ENCODE data around the gene NCAN.
A peak's percentile ranks its signal among the peaks of the same experiment; 100 is the strongest.
"Not testable (repeated sequence)": the region's sequence is repeated elsewhere in the genome, so short reads cannot be mapped to it uniquely, and the experiment has no call there.

Gene NCAN

GRCh38 chr19:19215792-19216191 lies 4.0 kb downstream of the NCAN start:
- TF ChIP-seq CTCF (IDR thresholded peaks at IDR 0.05; ENCODE audit: low read depth, low read length), result no peak
- no peak for DNase-seq (ENCODE audit: low read depth in 2 of 2)
- H3K4me3 ChIP-seq (replicated peaks in 1 of 2; ENCODE audit: low read depth in 2 of 2, low read length in 2 of 2), result no peak overlapping the region

GRCh38 chr19:19217099-19217498 lies 5.3 kb downstream of the NCAN start:
- TF ChIP-seq CTCF (IDR thresholded peaks at IDR 0.05; ENCODE audit: low read depth, low read length), result peak; percentile 7

GRCh38 chr19:19218911-19219310 lies 7.2 kb downstream of the NCAN start:
- TF ChIP-seq CTCF (IDR thresholded peaks at IDR 0.05; ENCODE audit: low read depth, low read length), result no peak
- H3K4me3 ChIP-seq (replicated peaks in 1 of 2; ENCODE audit: low read depth in 2 of 2, low read length in 2 of 2), result no peak overlapping the region
- DNase-seq (ENCODE audit: low read depth in 2 of 2), result no peak

More at GRCh38 chr19:19217099-19217498, 5.3 kb downstream of the NCAN start:
- DNase-seq (ENCODE audit: low read depth in 2 of 2), result peak; percentile 33 to 49
- no peak overlapping the region for H3K4me3 ChIP-seq (replicated peaks in 1 of 2; ENCODE audit: low read depth in 2 of 2, low read length in 2 of 2)

- DNase-seq (ENCODE audit: low read depth in 2 of 2); H3K4me3 ChIP-seq (replicated peaks in 1 of 2; ENCODE audit: low read depth in 2 of 2, low read length in 2 of 2): not testable (repeated sequence)
Measured at GRCh38 chr19:19221000-19221399, 9.2 kb downstream of the NCAN start.

GRCh38 chr19:19223060-19223459 lies 11.3 kb downstream of the NCAN start:
- DNase-seq (ENCODE audit: low read depth in 2 of 2), result no peak
- TF ChIP-seq CTCF (IDR thresholded peaks at IDR 0.05; ENCODE audit: low read depth, low read length), result no peak
- H3K4me3 ChIP-seq (replicated peaks in 1 of 2; ENCODE audit: low read depth in 2 of 2, low read length in 2 of 2), result no peak overlapping the region

GRCh38 chr19:19223636-19224035 lies 11.9 kb downstream of the NCAN start:
- no peak for TF ChIP-seq CTCF (IDR thresholded peaks at IDR 0.05; ENCODE audit: low read depth, low read length)
- H3K4me3 ChIP-seq (replicated peaks in 1 of 2; ENCODE audit: low read depth in 2 of 2, low read length in 2 of 2), result no peak overlapping the region
- DNase-seq (ENCODE audit: low read depth in 2 of 2), result no peak

GRCh38 chr19:19224150-19224851 lies 12.5 kb downstream of the NCAN start:
- DNase-seq (ENCODE audit: low read depth in 2 of 2), result no peak
- TF ChIP-seq CTCF (IDR thresholded peaks at IDR 0.05; ENCODE audit: low read depth, low read length), result no peak
- no peak overlapping the region for H3K4me3 ChIP-seq (replicated peaks in 1 of 2; ENCODE audit: low read depth in 2 of 2, low read length in 2 of 2)

Measured in cardiac fibroblast (primary cell).